WTC11 (cell line): ENCODE data around the gene ANAPC16. TPM values are rescaled to one million over a fixed set of nuclear protein-coding genes. Genes with fewer than 3 reads are reported as not detected.

Experiments used
- ATAC-seq: fragments of 200-7000 bp; cut with Tn5 transposase; 2 replicates; pipeline ENCODE4 v1.10.0; 2021; ENCODE audit warnings: mild to moderate bottlenecking, moderate library complexity
- CTCF ChIA-PET: fragments of 300-600 bp; sonication (Branson Sonifier 250); formaldehyde crosslinking; loops from one replicate; lab custom pipeline; 2021; ENCODE audit warnings: antibody characterized with exemption; lab: Charles Lee
- POLR2A ChIA-PET: fragments of 350-600 bp; sonication (Branson Sonifier 250); formaldehyde crosslinking; loops from one replicate; lab custom pipeline; 2021; ENCODE audit warnings: antibody characterized with exemption; lab: Charles Lee
- DNase-seq: peaks from one replicate; pipeline ENCODE4 v3.0.0; 2021; ENCODE audit warnings: low spot score
- H3K27ac Mint-ChIP-seq: 2 replicates; pipeline ENCODE4 v1.8.0; 2021; ENCODE audit warnings: mixed read lengths
- H3K27me3 Mint-ChIP-seq: 2 replicates; pipeline ENCODE4 v1.8.0; 2021; ENCODE audit warnings: low read depth, mild to moderate bottlenecking, moderate library complexity, mixed read lengths
- H3K36me3 Mint-ChIP-seq: 2 replicates; pipeline ENCODE4 v1.8.0; 2021; ENCODE audit warnings: mixed read lengths
- H3K4me1 Mint-ChIP-seq: 2 replicates; pipeline ENCODE4 v1.8.0; 2022; ENCODE audit warnings: mixed read lengths
- H3K4me3 Mint-ChIP-seq: 2 replicates; pipeline ENCODE4 v1.8.0; 2021; ENCODE audit warnings: mild to moderate bottlenecking, moderate library complexity, mixed read lengths
- H3K9me3 Mint-ChIP-seq: 2 replicates; pipeline ENCODE4 v1.8.0; 2021; ENCODE audit warnings: mixed read lengths
- ATF1 ChIP-seq: sonication (generic); formaldehyde crosslinking; IDR thresholded peaks from 2 replicates; pipeline ENCODE4 v1.8.1; 2023; ENCODE audit warnings: mild to moderate bottlenecking, moderate library complexity, missing genetic modification reagents
- CTCF ChIP-seq: fragments of 200-600 bp; IDR thresholded peaks from 2 replicates; pipeline ENCODE4 v1.8.0; 2022; ENCODE audit warnings: antibody characterized with exemption
- ERG ChIP-seq: fragments of 250-450 bp; sonication (Bioruptor Pico); IDR thresholded peaks from 2 replicates; pipeline ENCODE4 v1.8.0; 2021; ENCODE audit warnings: mild to moderate bottlenecking
- FOXJ3 ChIP-seq: sonication (generic); formaldehyde crosslinking; IDR thresholded peaks from 2 replicates; pipeline ENCODE4 v1.9.0; 2021; ENCODE audit warnings: missing genetic modification reagents, mild to moderate bottlenecking, borderline replicate concordance
- GABPB1 ChIP-seq: sonication (generic); formaldehyde crosslinking; IDR thresholded peaks from 2 replicates; pipeline ENCODE4 v1.8.1; 2023; ENCODE audit warnings: mild to moderate bottlenecking, missing genetic modification reagents
- GRHL2 ChIP-seq: fragments of 250-450 bp; sonication (Bioruptor Pico); IDR thresholded peaks from 2 replicates; pipeline ENCODE4 v1.8.0; 2022; ENCODE audit warnings: mild to moderate bottlenecking, moderate library complexity; ENCODE audit not compliant: insufficient replicate concordance, severe bottlenecking
- JUN ChIP-seq: sonication (generic); formaldehyde crosslinking; IDR thresholded peaks from 2 replicates; pipeline ENCODE4 v1.8.0; 2023; ENCODE audit warnings: mild to moderate bottlenecking, missing genetic modification reagents
- MXD4 ChIP-seq: fragments of 250-450 bp; sonication (Bioruptor Pico); IDR thresholded peaks from 2 replicates; pipeline ENCODE4 v1.8.0; 2021; ENCODE audit warnings: mild to moderate bottlenecking, moderate library complexity, borderline replicate concordance
- OVOL2 ChIP-seq: fragments of 250-450 bp; sonication (Bioruptor Pico); IDR thresholded peaks from 2 replicates; pipeline ENCODE4 v1.9.0; 2021; ENCODE audit warnings: mild to moderate bottlenecking, borderline replicate concordance
- SOX15 ChIP-seq: fragments of 250-450 bp; sonication (Bioruptor Pico); IDR thresholded peaks from 2 replicates; pipeline ENCODE4 v1.9.0; 2021; ENCODE audit warnings: mild to moderate bottlenecking
- ZNF121 ChIP-seq: sonication (generic); formaldehyde crosslinking; IDR thresholded peaks from 2 replicates; pipeline ENCODE4 v1.8.0; 2023; ENCODE audit warnings: missing genetic modification reagents
- ZNF396 ChIP-seq: fragments of 250-450 bp; sonication (Bioruptor Pico); IDR thresholded peaks from 2 replicates; pipeline ENCODE4 v1.8.0; 2021; ENCODE audit warnings: mild to moderate bottlenecking, moderate library complexity, borderline replicate concordance
- ZNF423 ChIP-seq: fragments of 250-450 bp; sonication (Bioruptor Pico); IDR thresholded peaks from 2 replicates; pipeline ENCODE4 v2.1.2; 2022; ENCODE audit warnings: mild to moderate bottlenecking, moderate library complexity
- ZNF671 ChIP-seq: fragments of 250-450 bp; sonication (Bioruptor Pico); IDR thresholded peaks from 2 replicates; pipeline ENCODE4 v1.8.0; 2021; ENCODE audit warnings: mild to moderate bottlenecking
- total RNA-seq: library from RNA; stranded (reverse); gene quantifications from 3 replicates; pipeline ENCODE4 v1.2.3, GENCODE V29; 2021
- TF ChIP-seq, protein P1 (sequence below): sonication (generic); formaldehyde crosslinking; IDR thresholded peaks from 2 replicates; pipeline ENCODE4 v1.8.1; 2023; ENCODE audit warnings: mild to moderate bottlenecking, missing genetic modification reagents
- TF ChIP-seq, protein P2 (sequence below): sonication (generic); formaldehyde crosslinking; IDR thresholded peaks from 2 replicates; pipeline ENCODE4 v1.8.1; 2022; ENCODE audit warnings: low read depth, mild to moderate bottlenecking, moderate library complexity, missing genetic modification reagents, borderline replicate concordance
- TF ChIP-seq, protein P3 (sequence below): sonication (generic); formaldehyde crosslinking; IDR thresholded peaks from 2 replicates; pipeline ENCODE4 v1.8.1; 2023; ENCODE audit warnings: mild to moderate bottlenecking, missing genetic modification reagents, moderate library complexity

The ANAPC16 gene
- total RNA-seq, 1 experiment from 2014 or later, result 52.3 TPM

GRCh38 chr10:72255977-72256729, 40.3 kb downstream of the ANAPC16 start (continued):
- TF ChIP-seq CTCF (no peak), OVOL2 (CRISPR knock-in tag) (no peak), MXD4 (CRISPR knock-in tag) (no peak)

- no peaks in the 10 kb centered on the region; the same call in 1 of the 2 replicates for H3K27me3 Mint-ChIP-seq
- POLR2A ChIA-PET, result interaction anchor here (0.7 to 1.0 kb wide), 2 partner anchors 16 to 43 kb away, joined by 3 read pairs; partner anchors contain the start of gene DDIT4
- H3K4me3 Mint-ChIP-seq, result no peak overlapping the region
These were observed 41.5 kb downstream of the ANAPC16 start for GRCh38 chr10:72257051-72257892.

More at GRCh38 chr10:72257051-72257892, 41.5 kb downstream of the ANAPC16 start:
- no peaks in the 10 kb centered on the region for H3K9me3 Mint-ChIP-seq
- no peak for DNase-seq
- TF ChIP-seq ZNF121, result no peak
- TF ChIP-seq, protein P1, sequence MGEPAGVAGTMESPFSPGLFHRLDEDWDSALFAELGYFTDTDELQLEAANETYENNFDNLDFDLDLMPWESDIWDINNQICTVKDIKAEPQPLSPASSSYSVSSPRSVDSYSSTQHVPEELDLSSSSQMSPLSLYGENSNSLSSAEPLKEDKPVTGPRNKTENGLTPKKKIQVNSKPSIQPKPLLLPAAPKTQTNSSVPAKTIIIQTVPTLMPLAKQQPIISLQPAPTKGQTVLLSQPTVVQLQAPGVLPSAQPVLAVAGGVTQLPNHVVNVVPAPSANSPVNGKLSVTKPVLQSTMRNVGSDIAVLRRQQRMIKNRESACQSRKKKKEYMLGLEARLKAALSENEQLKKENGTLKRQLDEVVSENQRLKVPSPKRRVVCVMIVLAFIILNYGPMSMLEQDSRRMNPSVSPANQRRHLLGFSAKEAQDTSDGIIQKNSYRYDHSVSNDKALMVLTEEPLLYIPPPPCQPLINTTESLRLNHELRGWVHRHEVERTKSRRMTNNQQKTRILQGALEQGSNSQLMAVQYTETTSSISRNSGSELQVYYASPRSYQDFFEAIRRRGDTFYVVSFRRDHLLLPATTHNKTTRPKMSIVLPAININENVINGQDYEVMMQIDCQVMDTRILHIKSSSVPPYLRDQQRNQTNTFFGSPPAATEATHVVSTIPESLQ (CRISPR knock-in tag), result no peak
- TF ChIP-seq, protein P2, sequence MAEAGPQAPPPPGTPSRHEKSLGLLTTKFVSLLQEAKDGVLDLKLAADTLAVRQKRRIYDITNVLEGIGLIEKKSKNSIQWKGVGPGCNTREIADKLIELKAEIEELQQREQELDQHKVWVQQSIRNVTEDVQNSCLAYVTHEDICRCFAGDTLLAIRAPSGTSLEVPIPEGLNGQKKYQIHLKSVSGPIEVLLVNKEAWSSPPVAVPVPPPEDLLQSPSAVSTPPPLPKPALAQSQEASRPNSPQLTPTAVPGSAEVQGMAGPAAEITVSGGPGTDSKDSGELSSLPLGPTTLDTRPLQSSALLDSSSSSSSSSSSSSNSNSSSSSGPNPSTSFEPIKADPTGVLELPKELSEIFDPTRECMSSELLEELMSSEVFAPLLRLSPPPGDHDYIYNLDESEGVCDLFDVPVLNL, result no peak
- TF ChIP-seq ZNF396 (CRISPR knock-in tag), result no peak
- no peak for TF ChIP-seq ERG
- TF ChIP-seq FOXJ3, result no peak
- TF ChIP-seq ZNF423 (CRISPR knock-in tag), result no peak
- TF ChIP-seq ATF1, result no peak
- no peak for TF ChIP-seq GRHL2 (CRISPR knock-in tag)
- TF ChIP-seq SOX15 (CRISPR knock-in tag), result no peak
- TF ChIP-seq, protein P3, sequence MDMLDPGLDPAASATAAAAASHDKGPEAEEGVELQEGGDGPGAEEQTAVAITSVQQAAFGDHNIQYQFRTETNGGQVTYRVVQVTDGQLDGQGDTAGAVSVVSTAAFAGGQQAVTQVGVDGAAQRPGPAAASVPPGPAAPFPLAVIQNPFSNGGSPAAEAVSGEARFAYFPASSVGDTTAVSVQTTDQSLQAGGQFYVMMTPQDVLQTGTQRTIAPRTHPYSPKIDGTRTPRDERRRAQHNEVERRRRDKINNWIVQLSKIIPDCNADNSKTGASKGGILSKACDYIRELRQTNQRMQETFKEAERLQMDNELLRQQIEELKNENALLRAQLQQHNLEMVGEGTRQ, result no peak
- TF ChIP-seq JUN (CRISPR knock-in tag), result no peak
- TF ChIP-seq GABPB1 (CRISPR knock-in tag), result no peak
- TF ChIP-seq MXD4 (CRISPR knock-in tag), result no peak
- TF ChIP-seq ZNF671 (CRISPR knock-in tag), result no peak
- TF ChIP-seq, all 79 proteins: peak for 0
- CTCF ChIA-PET, result interaction anchor here (0.6 to 6.1 kb wide), 8 partner anchors 9 to 294 kb away, joined by 3 to 75 read pairs (median 4); partner anchors contain the start of gene DDIT4
- no peak overlapping the region for H3K27ac Mint-ChIP-seq
- no peaks in the 10 kb centered on the region for H3K36me3 Mint-ChIP-seq
- peaks cover 60% of the 10 kb centered on the region for H3K4me1 Mint-ChIP-seq
- ATAC-seq, result no peak
